Transverse colon (tissue), 4 donors: ENCODE results near the gene PITPNC1. TPM values are rescaled to one million over a fixed set of nuclear protein-coding genes. Genes with fewer than 3 reads are reported as not detected.
A peak's percentile ranks its signal among the peaks of the same experiment; 100 is the strongest.

ENCODE experiments used
- DNase-seq: peaks from one replicate; pipeline ENCODE4 v3.0.0-alpha.2; 2019
- H3K27ac ChIP-seq, 4 donors: fragments of 200-600 bp; sonication (generic); 2 replicates each; pipeline ENCODE4 v1.5.1; 2016 to 2018; ENCODE audit warnings: inconsistent platforms in 4 of 4
- H3K27me3 ChIP-seq: fragments of 200-600 bp; sonication (generic); 2 replicates; pipeline ENCODE4 v1.5.1; 2017; ENCODE audit warnings: inconsistent platforms
- H3K36me3 ChIP-seq, 4 donors: fragments of 200-600 bp; sonication (generic); 2 replicates each; pipeline ENCODE4 v1.5.1; 2017 to 2019; ENCODE audit warnings: inconsistent platforms in 4 of 4
- H3K4me1 ChIP-seq, 4 donors: fragments of 200-600 bp; sonication (generic); 2 replicates each; pipeline ENCODE4 v1.5.1; 2017 to 2020; ENCODE audit warnings: inconsistent platforms in 4 of 4
- H3K4me3 ChIP-seq, 4 donors: fragments of 200-600 bp; sonication (generic); 1 replicate in 1 of 4; 2 replicates in 3 of 4; pipeline versions ENCODE4 v1.5.1 to v1.6.1; 2017 to 2019; ENCODE audit warnings: inconsistent platforms in 4 of 4
- H3K9me3 ChIP-seq, 2 donors: fragments of 200-600 bp; sonication (generic); 2 replicates each; pipeline ENCODE4 v1.5.1; 2017 to 2019; ENCODE audit warnings: inconsistent platforms in 2 of 2
- EP300 ChIP-seq: sonication (generic); formaldehyde crosslinking; IDR thresholded peaks from one replicate; pipeline ENCODE4 v1.6.1; 2017; ENCODE audit warnings: antibody characterized with exemption, low read depth
- POLR2A ChIP-seq: fragments of 450-650 bp; IDR thresholded peaks from one replicate; pipeline ENCODE4 v1.6.1; 2016; ENCODE audit warnings: antibody characterized with exemption, mild to moderate bottlenecking, moderate library complexity
- POLR2AphosphoS5 ChIP-seq, 3 donors: sonication (generic); formaldehyde crosslinking; IDR thresholded peaks; one replicate each; pipeline ENCODE4 v1.6.1; 2016; ENCODE audit warnings: antibody characterized with exemption in 3 of 3
- WGBS, 2 donors: methylation state at CpG; one replicate each; pipeline ENCODE4 v1.1.5; 2018; ENCODE audit warnings: low coverage in 1 of 2; 5-methylcytosine and 5-hydroxymethylcytosine counted together
- in situ Hi-C, 4 donors: fragments of 200-750 bp; cut with MboI; loops; one replicate each; pipeline versions ENCODE4 v1.15.0 to v1.15.1; 2017; ENCODE audit warnings: low sequenced_read_pairs in 3 of 4, low pct_ligation_motif_present in 1 of 4, low pct_unique_long_range_greater_than_20kb in 1 of 4
- intact Hi-C: fragments of 100-400 bp; cut with DNase I; formaldehyde crosslinking; loops from one replicate; pipeline ENCODE4 v1.15.1; 2023; ENCODE audit warnings: low total_unique reads
- total RNA-seq, 4 donors: library from RNA; depleted of rRNA; stranded (reverse); fragments of >200 nt; gene quantifications; one replicate each; pipeline ENCODE4 v1.1.0, GENCODE V29; 2016
- TF ChIP-seq, protein P1 (sequence below), 5 experiments: fragments of 200-600 bp in 3 of 5; fragments of 450-650 bp in 2 of 5; sonication (generic) in 3 of 5; IDR thresholded peaks; 1 replicate in 2 of 5; 2 replicates in 3 of 5; pipeline ENCODE4 v1.5.1; 2016 to 2017; ENCODE audit warnings: antibody characterized with exemption in 5 of 5, inconsistent platforms in 3 of 5, mild to moderate bottlenecking in 2 of 5, moderate library complexity in 1 of 5

Gene PITPNC1
- total RNA-seq, 4 donors from 2014 or later, result 1.6 to 10.3 (median 4.0) TPM

DNA sequence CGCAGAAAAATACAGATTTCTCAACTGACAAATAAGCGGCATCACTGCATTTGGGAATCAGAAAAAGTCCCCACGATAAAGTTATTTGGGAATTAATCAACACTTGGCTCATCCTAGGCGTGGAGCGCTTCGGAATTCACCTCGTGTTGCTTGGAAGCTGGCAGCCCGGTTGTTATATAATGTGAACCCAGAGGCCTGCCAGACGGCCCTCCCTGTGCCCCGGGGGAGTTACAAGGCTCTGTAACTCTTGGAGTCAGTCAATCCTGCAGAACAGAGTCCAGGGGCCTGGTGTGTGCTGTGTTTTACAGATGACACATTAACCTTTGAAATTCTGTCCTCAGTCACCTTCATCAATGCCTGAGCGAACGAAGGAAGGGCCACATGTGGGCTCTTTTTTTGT lies 111.1 kb downstream of the PITPNC1 start:
- 74 to 96% methylated on average over 4 to 12 of the region's 12 CpGs for WGBS, 2 donors
- TF ChIP-seq POLR2AphosphoS5 (IDR thresholded peaks at IDR 0.05), result no peak
- no peak for TF ChIP-seq EP300
- TF ChIP-seq, protein P1, sequence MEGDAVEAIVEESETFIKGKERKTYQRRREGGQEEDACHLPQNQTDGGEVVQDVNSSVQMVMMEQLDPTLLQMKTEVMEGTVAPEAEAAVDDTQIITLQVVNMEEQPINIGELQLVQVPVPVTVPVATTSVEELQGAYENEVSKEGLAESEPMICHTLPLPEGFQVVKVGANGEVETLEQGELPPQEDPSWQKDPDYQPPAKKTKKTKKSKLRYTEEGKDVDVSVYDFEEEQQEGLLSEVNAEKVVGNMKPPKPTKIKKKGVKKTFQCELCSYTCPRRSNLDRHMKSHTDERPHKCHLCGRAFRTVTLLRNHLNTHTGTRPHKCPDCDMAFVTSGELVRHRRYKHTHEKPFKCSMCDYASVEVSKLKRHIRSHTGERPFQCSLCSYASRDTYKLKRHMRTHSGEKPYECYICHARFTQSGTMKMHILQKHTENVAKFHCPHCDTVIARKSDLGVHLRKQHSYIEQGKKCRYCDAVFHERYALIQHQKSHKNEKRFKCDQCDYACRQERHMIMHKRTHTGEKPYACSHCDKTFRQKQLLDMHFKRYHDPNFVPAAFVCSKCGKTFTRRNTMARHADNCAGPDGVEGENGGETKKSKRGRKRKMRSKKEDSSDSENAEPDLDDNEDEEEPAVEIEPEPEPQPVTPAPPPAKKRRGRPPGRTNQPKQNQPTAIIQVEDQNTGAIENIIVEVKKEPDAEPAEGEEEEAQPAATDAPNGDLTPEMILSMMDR (IDR thresholded peaks at IDR 0.05), result no peak
- no peak for TF ChIP-seq POLR2A
- H3K36me3 ChIP-seq, result no peaks in the 10 kb centered on the region
- H3K4me3 ChIP-seq, result no peak overlapping the region
- peak overlapping the region; percentile 1 to 35 (median 19) for H3K27ac ChIP-seq
- no peaks in the 10 kb centered on the region for H3K9me3 ChIP-seq
- in situ Hi-C loops, result loop anchor here in 1 of 4 donors (25.0 kb wide), 2 partner anchors 124 to 199 kb away; no protein-coding TSS in a partner anchor
- no peak for DNase-seq
- H3K27me3 ChIP-seq, result no peaks in the 10 kb centered on the region
- intact Hi-C loops, result no loop called here
- peaks cover 0 to 25% (median 5%) of the 10 kb centered on the region in 4 donors for H3K4me1 ChIP-seq

DNA sequence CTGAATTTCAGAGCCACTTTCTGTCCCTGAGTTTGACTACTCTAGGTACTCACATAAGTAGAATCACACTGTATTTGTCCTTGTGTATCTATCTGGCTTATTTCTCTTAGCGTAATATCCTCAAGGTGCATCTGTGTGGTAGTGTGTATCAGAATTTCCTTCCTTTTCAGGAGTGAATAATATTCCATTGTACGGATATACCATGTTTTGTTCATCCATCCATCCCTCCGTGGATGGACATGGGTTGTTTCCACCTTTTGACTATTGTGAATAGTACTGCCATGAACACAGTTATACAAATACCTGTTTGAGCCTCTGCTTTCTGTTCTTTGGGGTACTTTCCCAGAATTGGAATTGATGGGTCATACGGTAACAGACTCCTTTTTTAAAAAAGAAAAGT lies 111.7 kb downstream of the PITPNC1 start:
- DNase-seq, result no peak
- in situ Hi-C loops, result loop anchor here in 1 of 4 donors (25.0 kb wide), 2 partner anchors 124 to 199 kb away; no protein-coding TSS in a partner anchor
- intact Hi-C loops, result no loop called here
- Histone ChIP-seq H3K27me3 (no peaks in the 10 kb centered on the region), H3K36me3 (no peaks in the 10 kb centered on the region), H3K27ac (peak overlapping the region in 3 of 4 donors; percentile 1 to 15 (median 14)), H3K4me1 (peaks cover 0 to 25% (median 5%) of the 10 kb centered on the region in 4 donors), H3K4me3 (no peak overlapping the region), H3K9me3 (no peaks in the 10 kb centered on the region)
- WGBS, 2 donors, result 98 to 100% methylated on average over 3 to 4 of the region's 4 CpGs
- TF ChIP-seq, protein P1 (IDR thresholded peaks at IDR 0.05), result no peak
- TF ChIP-seq EP300 (no peak), POLR2A (no peak), POLR2AphosphoS5 (IDR thresholded peaks at IDR 0.05) (no peak)

DNA sequence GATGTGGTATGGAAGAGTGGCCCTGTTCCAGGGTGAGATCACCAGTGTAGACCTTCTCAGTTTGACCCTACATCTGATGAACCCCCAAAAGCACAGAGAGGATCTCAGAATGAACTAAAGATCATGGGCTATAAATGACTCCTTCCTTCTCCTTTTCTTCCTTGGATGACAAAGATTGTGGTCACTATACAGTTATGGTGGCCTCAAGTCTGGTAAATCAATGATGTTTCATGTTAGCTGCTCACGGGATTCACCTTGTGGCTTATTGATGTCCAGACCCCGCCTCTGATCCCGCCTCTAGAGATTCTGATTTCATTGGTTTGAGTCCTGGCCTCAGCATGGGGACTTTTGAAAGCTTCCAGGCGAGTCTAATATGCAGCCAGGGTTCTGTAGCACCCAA lies 112.2 kb downstream of the PITPNC1 start:
- Histone ChIP-seq H3K27me3 (no peaks in the 10 kb centered on the region), H3K4me3 (no peak overlapping the region), H3K27ac (peak overlapping the region in 1 of 4 donors; percentile 15), H3K9me3 (no peaks in the 10 kb centered on the region), H3K36me3 (no peaks in the 10 kb centered on the region), H3K4me1 (peaks cover 0 to 25% (median 5%) of the 10 kb centered on the region in 4 donors)
- no peak for DNase-seq
- intact Hi-C loops, result no loop called here
- WGBS, 2 donors, result 69 to 91% methylated on average over 3 to 4 of the region's 4 CpGs
- TF ChIP-seq, protein P1 (IDR thresholded peaks at IDR 0.05), result no peak
- TF ChIP-seq EP300 (no peak), POLR2A (no peak), POLR2AphosphoS5 (IDR thresholded peaks at IDR 0.05) (no peak)
- in situ Hi-C loops, result loop anchor here in 1 of 4 donors (25.0 kb wide), 2 partner anchors 123 to 198 kb away; no protein-coding TSS in a partner anchor

DNA sequence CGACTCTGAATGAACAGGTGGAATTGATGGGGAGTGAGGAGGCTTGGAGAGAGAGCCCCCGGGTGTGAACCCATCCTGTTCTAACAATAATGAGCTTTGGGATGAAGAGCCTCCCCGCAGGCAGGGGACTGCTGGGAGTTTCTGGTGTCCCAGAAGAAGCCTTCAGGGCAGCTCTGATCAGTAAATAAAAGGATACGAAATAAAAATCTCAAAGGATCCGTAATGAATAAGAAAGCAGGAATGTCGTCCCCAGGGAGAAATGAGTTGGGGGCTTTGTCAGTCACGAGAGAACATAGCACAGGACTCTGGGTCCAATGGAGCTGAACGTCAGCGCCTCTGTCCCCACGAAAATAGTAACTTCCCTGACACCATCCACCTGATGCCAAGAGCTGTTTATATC lies 113.4 kb downstream of the PITPNC1 start:
- H3K4me3 ChIP-seq, result peak overlapping the region in 1 of 4 donors; percentile 7
- intact Hi-C loops, result loop anchor here (5.0 kb wide), 1 partner anchor 512 kb away; no protein-coding TSS in a partner anchor
- in situ Hi-C loops, result loop anchor here in 1 of 4 donors (25.0 kb wide), 2 partner anchors 122 to 197 kb away; no protein-coding TSS in a partner anchor
- no peak for DNase-seq
- no peaks in the 10 kb centered on the region for H3K36me3 ChIP-seq
- no peaks in the 10 kb centered on the region for H3K27me3 ChIP-seq
- H3K4me1 ChIP-seq, result peaks cover 0 to 25% (median 5%) of the 10 kb centered on the region in 4 donors
- H3K27ac ChIP-seq, result peak overlapping the region; percentile 7 to 67 (median 50)
- no peaks in the 10 kb centered on the region for H3K9me3 ChIP-seq
- no peak for TF ChIP-seq EP300
- TF ChIP-seq, protein P1 (IDR thresholded peaks at IDR 0.05), result no peak
- TF ChIP-seq POLR2A, result no peak
- no peak for TF ChIP-seq POLR2AphosphoS5 (IDR thresholded peaks at IDR 0.05)
- 70 to 78% methylated on average over 3 to 10 of the region's 10 CpGs for WGBS, 2 donors
